Measurements from ENCODE around the gene DBN1.

Gene DBN1

GRCh38 chr5:177456976-177457851, 16.2 kb downstream of the DBN1 start:
- Histone ChIP-seq H3K27me3 (ENCODE audit: insufficient read depth, poor library complexity, severe bottlenecking) (no peaks in the 10 kb centered on the region), H3K4me3 (ENCODE audit: severe bottlenecking) (no peak overlapping the region), H3K9me3 (ENCODE audit: severe bottlenecking) (no peaks in the 10 kb centered on the region), H3K36me3 (ENCODE audit: low read depth) (peaks cover 25% of the 10 kb centered on the region), H3K27ac (ENCODE audit: poor library complexity, severe bottlenecking) (peak overlapping the region; percentile 77), H3K4me1 (ENCODE audit: insufficient read depth, poor library complexity, severe bottlenecking) (no peaks in the 10 kb centered on the region)
- peak; percentile 66 for ATAC-seq (ENCODE audit: low read depth)
- peak; percentile 99 for DNase-seq (ENCODE audit: low spot score)
- TF ChIP-seq CTCF (IDR thresholded peaks at IDR 0.05; ENCODE audit: poor library complexity, severe bottlenecking), result no peak

DNA sequence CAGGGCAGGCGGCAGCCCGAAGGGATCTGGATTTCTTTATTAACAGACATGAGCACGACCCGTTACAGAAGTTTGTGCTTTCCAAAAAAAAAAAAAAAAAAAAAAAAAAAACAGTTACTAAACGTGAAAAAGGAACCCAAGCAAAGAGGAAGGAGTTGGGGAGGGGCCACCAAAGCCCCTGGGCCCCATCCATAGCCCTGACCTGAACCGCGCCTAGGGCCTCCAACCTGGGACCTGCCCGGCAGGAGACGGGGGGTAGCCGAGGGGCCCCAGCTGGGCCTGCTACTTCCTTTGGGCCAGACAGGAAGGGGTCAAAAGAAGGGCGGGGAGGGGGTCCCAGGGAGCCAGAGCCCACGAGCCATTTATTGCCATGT, 16.9 kb downstream of the DBN1 start:
- no peaks in the 10 kb centered on the region for H3K27me3 ChIP-seq (ENCODE audit: insufficient read depth, poor library complexity, severe bottlenecking)
- ATAC-seq (ENCODE audit: low read depth), result no peak
- H3K36me3 ChIP-seq (ENCODE audit: low read depth), result peaks cover 25% of the 10 kb centered on the region
- DNase-seq (ENCODE audit: low spot score), result no peak
- no peaks in the 10 kb centered on the region for H3K4me1 ChIP-seq (ENCODE audit: insufficient read depth, poor library complexity, severe bottlenecking)
- no peak overlapping the region for H3K4me3 ChIP-seq (ENCODE audit: severe bottlenecking)
- peak overlapping the region; percentile 77 for H3K27ac ChIP-seq (ENCODE audit: poor library complexity, severe bottlenecking)
- TF ChIP-seq CTCF (IDR thresholded peaks at IDR 0.05; ENCODE audit: poor library complexity, severe bottlenecking), result peak; percentile 78
- no peaks in the 10 kb centered on the region for H3K9me3 ChIP-seq (ENCODE audit: severe bottlenecking)

GRCh38 chr5:177455661-177456590, 17.5 kb downstream of the DBN1 start:
- Histone ChIP-seq H3K27me3 (ENCODE audit: insufficient read depth, poor library complexity, severe bottlenecking) (no peaks in the 10 kb centered on the region), H3K36me3 (ENCODE audit: low read depth) (peaks cover 25% of the 10 kb centered on the region), H3K4me3 (ENCODE audit: severe bottlenecking) (peak overlapping the region; percentile 56), H3K4me1 (ENCODE audit: insufficient read depth, poor library complexity, severe bottlenecking) (no peaks in the 10 kb centered on the region), H3K9me3 (ENCODE audit: severe bottlenecking) (no peaks in the 10 kb centered on the region), H3K27ac (ENCODE audit: poor library complexity, severe bottlenecking) (peak overlapping the region; percentile 77)
- peak; percentile 94 for TF ChIP-seq CTCF (IDR thresholded peaks at IDR 0.05; ENCODE audit: poor library complexity, severe bottlenecking)
- DNase-seq (ENCODE audit: low spot score) (peak; percentile 96), ATAC-seq (ENCODE audit: low read depth) (peak; percentile 34)

GRCh38 chr5:177455036-177455660, 18.3 kb downstream of the DBN1 start:
- H3K27me3 ChIP-seq (ENCODE audit: insufficient read depth, poor library complexity, severe bottlenecking), result no peaks in the 10 kb centered on the region
- no peak for DNase-seq (ENCODE audit: low spot score)
- H3K27ac ChIP-seq (ENCODE audit: poor library complexity, severe bottlenecking), result peak overlapping the region; percentile 77
- H3K36me3 ChIP-seq (ENCODE audit: low read depth), result peaks cover 25% of the 10 kb centered on the region
- H3K4me1 ChIP-seq (ENCODE audit: insufficient read depth, poor library complexity, severe bottlenecking), result no peaks in the 10 kb centered on the region
- TF ChIP-seq CTCF (IDR thresholded peaks at IDR 0.05; ENCODE audit: poor library complexity, severe bottlenecking), result peak; percentile 41
- H3K9me3 ChIP-seq (ENCODE audit: severe bottlenecking), result no peaks in the 10 kb centered on the region
- ATAC-seq (ENCODE audit: low read depth), result peak; percentile 44
- peak overlapping the region; percentile 56 for H3K4me3 ChIP-seq (ENCODE audit: severe bottlenecking)

Data from RWPE2 (cell line).